ENCODE data around the gene DAPK1. TPM values are rescaled to one million over a fixed set of nuclear protein-coding genes. Genes with fewer than 3 reads are reported as not detected.

DAPK1 gene
- polyA plus RNA-seq, 1 experiment: 0.12 TPM

DNA sequence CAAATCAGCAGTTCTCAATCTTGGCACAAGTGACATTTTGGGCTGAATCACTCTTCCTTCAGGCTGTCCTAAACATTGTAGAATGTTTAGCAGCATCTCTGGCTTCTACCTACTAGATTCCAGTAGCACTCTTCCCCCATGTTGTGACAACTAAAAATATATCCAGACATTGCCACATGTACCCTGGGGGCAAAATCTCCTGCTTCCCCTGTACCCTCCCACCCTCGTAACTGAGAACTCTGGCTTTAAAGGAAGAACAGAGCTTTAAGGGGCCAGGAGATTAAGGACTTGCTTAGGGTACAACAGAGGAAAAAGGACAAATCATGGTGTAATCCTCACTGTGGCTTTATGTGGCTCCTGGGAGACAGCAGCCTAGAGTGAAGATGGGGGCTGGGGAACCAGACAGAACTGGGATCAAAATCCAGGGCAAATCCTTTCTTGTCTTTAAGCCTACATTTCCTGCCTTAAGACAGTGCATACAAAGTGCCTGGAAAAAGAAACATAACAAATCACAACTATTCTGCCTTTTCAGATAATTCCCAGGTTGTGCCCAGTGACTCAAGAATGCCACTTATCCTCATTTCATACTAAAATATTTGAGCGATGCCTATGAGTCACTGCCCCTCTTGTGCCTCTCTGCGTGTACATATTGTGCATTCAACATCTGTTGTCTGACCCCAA, 109.3 kb downstream of the DAPK1 start:
- Histone ChIP-seq H3K27me3 (ENCODE audit: control insufficient read depth, insufficient read depth, low read length) (no peaks in the 10 kb centered on the region), H3K27ac (ENCODE audit: low read depth, low read length) (no peak overlapping the region), H3K9me3 (ENCODE audit: control insufficient read depth, insufficient read depth, low read length) (no peaks in the 10 kb centered on the region), H3K4me3 (ENCODE audit: low read depth, low read length) (no peak overlapping the region)
- CTCF ChIA-PET: interaction anchor here (0.6 to 0.7 kb wide), 2 partner anchors 1340 to 1671 kb away, joined by 4 read pairs; no protein-coding TSS in a partner anchor
- DNase-seq (ENCODE audit: low read depth, low spot score): no peak
- POLR2A ChIA-PET: no interaction called here
- no peak for TF ChIP-seq CTCF (IDR thresholded peaks at IDR 0.05; ENCODE audit: low read depth, low read length)

DNA sequence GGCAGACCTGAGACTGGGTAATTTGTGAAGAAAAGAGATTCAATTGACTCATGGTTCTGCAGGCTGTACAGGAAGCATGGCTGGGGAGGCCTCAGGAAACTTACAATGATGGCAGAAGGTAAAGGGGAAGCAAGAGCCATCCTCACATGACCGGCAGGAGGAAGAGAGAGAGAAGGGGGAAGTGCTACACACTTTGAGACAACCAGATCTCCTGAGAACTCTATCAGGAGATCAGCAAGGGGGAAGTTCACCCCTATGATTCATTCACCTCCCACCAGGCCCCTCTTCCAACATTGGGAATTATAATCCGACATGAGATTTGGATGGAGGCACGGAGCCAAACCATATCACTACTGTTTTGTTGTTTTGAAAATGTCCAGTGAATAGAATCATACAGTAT, 110.2 kb downstream of the DAPK1 start:
- CTCF ChIA-PET: no interaction called here
- DNase-seq (ENCODE audit: low read depth, low spot score): no peak
- no peaks in the 10 kb centered on the region for H3K27me3 ChIP-seq (ENCODE audit: control insufficient read depth, insufficient read depth, low read length)
- no peaks in the 10 kb centered on the region for H3K9me3 ChIP-seq (ENCODE audit: control insufficient read depth, insufficient read depth, low read length)
- H3K4me3 ChIP-seq (ENCODE audit: low read depth, low read length): no peak overlapping the region
- POLR2A ChIA-PET: no interaction called here
- no peak overlapping the region for H3K27ac ChIP-seq (ENCODE audit: low read depth, low read length)
- TF ChIP-seq CTCF (IDR thresholded peaks at IDR 0.05; ENCODE audit: low read depth, low read length): no peak

- POLR2A ChIA-PET: no interaction called here
- DNase-seq (ENCODE audit: low read depth, low spot score): no peak
- CTCF ChIA-PET: no interaction called here
- Histone ChIP-seq H3K27me3 (ENCODE audit: control insufficient read depth, insufficient read depth, low read length) (no peaks in the 10 kb centered on the region), H3K27ac (ENCODE audit: low read depth, low read length) (no peak overlapping the region), H3K9me3 (ENCODE audit: control insufficient read depth, insufficient read depth, low read length) (no peaks in the 10 kb centered on the region), H3K4me3 (ENCODE audit: low read depth, low read length) (no peak overlapping the region)
- TF ChIP-seq CTCF (IDR thresholded peaks at IDR 0.05; ENCODE audit: low read depth, low read length): no peak
Measured at GRCh38 chr9:87609002-87609401, 111.3 kb downstream of the DAPK1 start.

GRCh38 chr9:87609486-87609885, 111.8 kb downstream of the DAPK1 start:
- no peaks in the 10 kb centered on the region for H3K27me3 ChIP-seq (ENCODE audit: control insufficient read depth, insufficient read depth, low read length)
- CTCF ChIA-PET: no interaction called here
- DNase-seq (ENCODE audit: low read depth, low spot score): no peak
- H3K9me3 ChIP-seq (ENCODE audit: control insufficient read depth, insufficient read depth, low read length): no peaks in the 10 kb centered on the region
- no peak for TF ChIP-seq CTCF (IDR thresholded peaks at IDR 0.05; ENCODE audit: low read depth, low read length)
- H3K27ac ChIP-seq (ENCODE audit: low read depth, low read length): no peak overlapping the region
- POLR2A ChIA-PET: no interaction called here
- no peak overlapping the region for H3K4me3 ChIP-seq (ENCODE audit: low read depth, low read length)

GRCh38 chr9:87610200-87611155, 112.8 kb downstream of the DAPK1 start:
- no peak for DNase-seq (ENCODE audit: low read depth, low spot score)
- no peaks in the 10 kb centered on the region for H3K9me3 ChIP-seq (ENCODE audit: control insufficient read depth, insufficient read depth, low read length)
- TF ChIP-seq CTCF (IDR thresholded peaks at IDR 0.05; ENCODE audit: low read depth, low read length): no peak
- no peak overlapping the region for H3K4me3 ChIP-seq (ENCODE audit: low read depth, low read length)
- no peaks in the 10 kb centered on the region for H3K27me3 ChIP-seq (ENCODE audit: control insufficient read depth, insufficient read depth, low read length)
- no peak overlapping the region for H3K27ac ChIP-seq (ENCODE audit: low read depth, low read length)
- ChIA-PET POLR2A (no interaction called here), CTCF (no interaction called here)

All from AG04450 (cell line).